ENCODE results near the gene DLD.
A peak's percentile ranks its signal among the peaks of the same experiment; 100 is the strongest.

DLD gene

GRCh38 chr7:107958764-107959526, 68.0 kb downstream of the DLD start:
- TF ChIP-seq ZFX (IDR thresholded peaks at IDR 0.05), result no peak
- no peak for TF ChIP-seq CTCF (conservative IDR thresholded peaks at IDR 0.05)

GRCh38 chr7:107959527-107959898, 68.5 kb downstream of the DLD start:
- TF ChIP-seq ZFX (IDR thresholded peaks at IDR 0.05) (no peak), CTCF (conservative IDR thresholded peaks at IDR 0.05) (no peak)
- H3K27ac ChIP-seq, result peak overlapping the region; percentile 28

More at GRCh38 chr7:107958764-107959526, 68.0 kb downstream of the DLD start:
- peak overlapping the region; percentile 28 for H3K27ac ChIP-seq

GRCh38 chr7:107960272-107960671, 69.3 kb downstream of the DLD start:
- no peak overlapping the region for H3K27ac ChIP-seq
- TF ChIP-seq CTCF (conservative IDR thresholded peaks at IDR 0.05) (no peak), ZFX (IDR thresholded peaks at IDR 0.05) (no peak)

GRCh38 chr7:107961405-107961804, 70.4 kb downstream of the DLD start:
- TF ChIP-seq ZFX (IDR thresholded peaks at IDR 0.05) (no peak), CTCF (conservative IDR thresholded peaks at IDR 0.05) (no peak)
- H3K27ac ChIP-seq, result no peak overlapping the region

GRCh38 chr7:107962817-107963216, 71.8 kb downstream of the DLD start:
- no peak overlapping the region for H3K27ac ChIP-seq
- TF ChIP-seq ZFX (IDR thresholded peaks at IDR 0.05) (no peak), CTCF (conservative IDR thresholded peaks at IDR 0.05) (no peak)

GRCh38 chr7:107964510-107964909, 73.5 kb downstream of the DLD start:
- TF ChIP-seq CTCF (conservative IDR thresholded peaks at IDR 0.05) (no peak), ZFX (IDR thresholded peaks at IDR 0.05) (no peak)

GRCh38 chr7:107966711-107967110, 75.7 kb downstream of the DLD start:
- TF ChIP-seq ZFX (IDR thresholded peaks at IDR 0.05) (no peak), CTCF (conservative IDR thresholded peaks at IDR 0.05) (no peak)
- no peak overlapping the region for H3K27ac ChIP-seq

More at GRCh38 chr7:107964510-107964909, 73.5 kb downstream of the DLD start:
- no peak overlapping the region for H3K27ac ChIP-seq
